GM21737 (cell line): Measurements from ENCODE around the gene LRPAP1.
"Not testable (repeated sequence)": the region's sequence is repeated elsewhere in the genome, so short reads cannot be mapped to it uniquely, and the experiment has no call there.

ENCODE experiments used
- ATAC-seq: cut with Tn5 transposase; IDR thresholded peaks from one replicate; pipeline ENCODE4 v1.9.1; 2021; ENCODE audit warnings: mild to moderate bottlenecking, moderate library complexity; ENCODE audit not compliant: unreplicated experiment

Gene LRPAP1, protein sequence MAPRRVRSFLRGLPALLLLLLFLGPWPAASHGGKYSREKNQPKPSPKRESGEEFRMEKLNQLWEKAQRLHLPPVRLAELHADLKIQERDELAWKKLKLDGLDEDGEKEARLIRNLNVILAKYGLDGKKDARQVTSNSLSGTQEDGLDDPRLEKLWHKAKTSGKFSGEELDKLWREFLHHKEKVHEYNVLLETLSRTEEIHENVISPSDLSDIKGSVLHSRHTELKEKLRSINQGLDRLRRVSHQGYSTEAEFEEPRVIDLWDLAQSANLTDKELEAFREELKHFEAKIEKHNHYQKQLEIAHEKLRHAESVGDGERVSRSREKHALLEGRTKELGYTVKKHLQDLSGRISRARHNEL

DNA sequence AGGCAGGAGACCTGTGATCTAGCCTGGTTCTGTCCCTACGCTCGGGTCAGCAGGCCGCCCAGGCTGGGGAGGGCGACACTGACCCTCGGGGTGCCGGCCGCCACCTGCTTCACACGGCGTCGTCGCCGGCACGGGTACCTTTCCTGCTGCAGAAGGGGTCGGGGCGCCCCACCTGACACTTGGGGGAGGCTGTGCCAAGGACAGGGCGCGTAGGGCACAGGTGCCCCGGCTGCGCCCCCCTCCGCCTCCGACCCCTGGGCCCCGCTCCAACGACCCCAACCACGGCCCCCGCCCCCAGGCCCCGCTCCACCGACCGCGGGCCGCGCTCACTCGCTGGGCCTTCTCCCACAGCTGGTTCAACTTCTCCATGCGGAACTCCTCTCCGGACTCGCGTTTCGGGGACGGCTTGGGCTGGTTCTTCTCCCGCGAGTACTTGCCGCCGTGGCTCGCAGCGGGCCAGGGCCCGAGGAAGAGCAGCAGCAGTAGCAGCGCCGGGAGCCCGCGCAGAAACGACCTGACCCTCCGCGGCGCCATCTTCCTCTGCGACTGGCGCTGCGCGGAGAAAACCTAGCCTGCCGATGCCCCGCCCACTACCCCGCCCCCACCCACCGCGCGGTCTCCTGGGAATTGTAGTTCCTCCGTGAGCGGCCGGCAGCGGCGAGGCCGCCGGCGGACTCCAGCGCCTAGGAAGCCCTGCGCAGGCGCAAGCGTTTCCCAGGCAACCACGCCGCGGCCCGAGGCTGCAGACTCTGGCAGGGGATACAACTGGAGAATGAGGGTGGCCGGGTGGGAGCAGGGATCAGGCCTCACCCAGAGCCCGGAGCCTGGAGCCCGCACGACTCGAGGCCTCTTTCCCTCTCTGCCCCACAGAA, at the start of gene LRPAP1:
Gene LRPAP1 (minus strand): TSS at position 544 of the 872 bp plus-strand sequence. CDS start 10 bp downstream, at position 534.
- peak; percentile 72 for ATAC-seq

DNA sequence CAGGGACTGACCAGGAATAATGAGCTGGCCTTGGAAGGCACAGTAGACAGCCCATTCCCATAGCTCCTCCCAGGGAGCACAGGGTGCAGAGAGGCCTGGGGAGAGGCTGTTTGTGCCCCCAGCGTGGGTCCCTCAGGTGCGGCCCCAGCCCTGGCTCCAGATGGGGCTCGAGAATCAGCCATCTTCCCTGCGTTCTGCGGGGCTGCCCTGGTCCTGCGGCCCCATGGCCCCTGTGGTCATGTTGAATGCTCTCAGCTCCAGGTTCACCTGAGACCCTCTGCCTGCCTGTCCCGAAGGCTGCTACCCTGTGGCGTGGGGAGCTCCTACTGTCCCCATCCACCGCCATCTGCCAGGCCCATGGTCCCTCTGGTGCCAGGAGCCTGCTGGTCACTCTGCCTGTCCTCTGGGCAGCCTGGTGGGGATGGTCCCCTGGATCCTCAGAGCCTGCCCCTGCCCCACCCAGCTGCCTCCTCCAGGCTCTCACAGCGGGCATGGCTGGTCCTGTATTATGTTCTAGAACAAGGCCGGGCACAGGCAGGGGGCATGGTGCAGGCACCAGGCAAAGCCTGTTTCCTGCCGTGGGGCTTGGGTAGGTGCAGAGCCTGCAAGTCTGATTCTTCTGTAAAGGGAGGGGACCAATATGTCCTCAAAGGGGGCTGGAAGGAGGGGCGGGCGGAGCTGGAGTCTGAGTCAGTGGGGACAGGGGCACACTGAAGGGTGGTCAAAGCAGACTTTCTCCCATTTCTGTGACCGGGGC, 49.3 kb upstream of the LRPAP1 start:
- ATAC-seq, result not testable (repeated sequence)

DNA sequence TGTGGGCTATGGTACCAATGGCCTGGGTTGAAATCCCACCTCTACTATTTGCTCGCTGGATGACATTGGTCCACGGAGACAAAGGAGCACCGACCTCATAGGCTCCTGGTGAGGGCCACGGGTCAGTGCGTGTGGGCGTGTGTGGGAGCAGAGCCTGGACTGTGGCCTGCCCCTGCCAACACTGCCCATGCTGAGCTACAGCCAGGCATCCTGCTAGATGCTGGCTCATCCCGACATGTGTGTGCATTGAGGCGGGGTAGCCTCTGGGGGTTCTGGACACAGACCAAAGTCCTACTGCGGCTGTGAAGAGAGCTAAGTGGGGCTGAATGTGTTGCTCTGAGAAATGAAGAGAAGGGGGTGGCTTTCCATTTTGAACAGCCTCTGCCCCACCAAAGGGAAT, 48.6 kb upstream of the LRPAP1 start:
- not testable (repeated sequence) for ATAC-seq

DNA sequence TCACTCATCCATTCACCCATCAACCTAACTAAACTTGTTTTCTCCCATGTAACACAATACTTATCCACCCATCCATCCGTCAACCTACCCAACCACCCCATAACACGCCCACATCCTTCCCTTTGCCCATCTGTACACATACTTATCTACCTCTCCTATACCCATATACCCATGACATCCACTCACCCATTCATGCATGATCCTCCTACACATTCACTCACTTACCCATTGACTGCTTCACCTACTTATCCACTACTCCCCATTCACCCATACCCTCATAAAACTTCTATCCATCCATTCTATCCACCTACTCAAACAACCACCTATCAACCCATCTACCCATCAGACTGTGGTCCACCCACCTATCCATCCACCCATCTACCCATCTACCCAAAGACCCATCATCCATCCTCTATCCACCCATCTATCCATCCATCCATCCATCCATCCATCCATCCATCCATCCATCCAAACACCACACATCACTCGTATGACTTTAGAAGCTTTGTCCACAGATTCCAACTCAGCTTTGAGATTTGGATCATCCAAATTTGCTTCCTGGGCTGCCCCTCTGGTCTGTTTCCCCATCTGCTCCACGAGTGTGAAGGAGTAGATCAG, 46.4 kb upstream of the LRPAP1 start:
- not testable (repeated sequence) for ATAC-seq

- not testable (repeated sequence) for ATAC-seq
Observed at GRCh38 chr4:3578052-3578451, 45.8 kb upstream of the LRPAP1 start.

- ATAC-seq, result not testable (repeated sequence)
Observed at GRCh38 chr4:3577208-3577892, 45.1 kb upstream of the LRPAP1 start.

- ATAC-seq, result not testable (repeated sequence)
Observed at GRCh38 chr4:3576533-3577207, 44.4 kb upstream of the LRPAP1 start.

DNA sequence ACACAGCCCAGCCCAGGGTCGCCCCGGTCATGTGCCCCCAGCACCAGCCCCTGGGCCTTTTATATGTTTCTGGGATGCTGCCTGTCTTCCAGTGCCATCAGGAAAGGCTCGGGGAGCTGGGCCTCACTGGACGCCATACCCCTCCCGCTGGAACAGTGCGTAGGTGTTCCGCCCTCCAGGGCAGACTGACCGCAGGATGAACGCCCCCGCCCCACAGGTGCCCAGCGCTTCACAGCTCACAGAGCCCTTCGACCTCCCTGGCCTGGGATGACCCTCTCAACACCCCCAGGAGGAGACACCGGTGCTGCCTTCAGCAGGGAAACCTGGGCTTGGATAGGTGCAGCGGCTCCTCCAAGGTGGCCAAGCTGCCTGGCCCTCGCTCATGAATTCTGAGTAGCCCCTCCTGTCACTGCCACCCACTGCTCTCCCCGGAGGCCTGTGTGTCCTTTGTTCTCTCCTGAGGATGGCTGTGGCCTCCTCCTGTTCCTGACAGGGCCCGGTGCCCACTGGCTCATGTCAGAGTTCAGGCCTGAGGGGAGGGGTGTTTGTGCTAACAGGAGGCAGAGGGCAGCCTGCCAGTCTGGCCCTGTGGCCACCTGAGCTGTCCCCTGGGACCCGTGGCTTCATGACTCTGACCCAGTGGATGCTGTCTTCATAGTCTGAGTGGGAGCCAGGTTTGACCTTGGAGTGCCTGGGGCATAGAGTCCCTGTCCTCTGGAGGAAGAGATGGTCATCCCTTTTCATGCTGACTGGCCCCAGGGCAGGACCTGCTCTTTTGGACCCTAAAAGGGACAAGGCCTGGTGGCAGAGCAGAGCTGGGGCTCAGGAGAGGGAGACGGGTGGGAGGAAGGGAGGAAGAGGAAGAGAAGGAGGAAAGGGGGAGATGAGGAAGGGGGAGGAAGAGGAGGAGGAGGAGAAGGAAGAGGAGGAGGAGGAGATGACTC, 43.5 kb upstream of the LRPAP1 start:
- not testable (repeated sequence) for ATAC-seq

DNA sequence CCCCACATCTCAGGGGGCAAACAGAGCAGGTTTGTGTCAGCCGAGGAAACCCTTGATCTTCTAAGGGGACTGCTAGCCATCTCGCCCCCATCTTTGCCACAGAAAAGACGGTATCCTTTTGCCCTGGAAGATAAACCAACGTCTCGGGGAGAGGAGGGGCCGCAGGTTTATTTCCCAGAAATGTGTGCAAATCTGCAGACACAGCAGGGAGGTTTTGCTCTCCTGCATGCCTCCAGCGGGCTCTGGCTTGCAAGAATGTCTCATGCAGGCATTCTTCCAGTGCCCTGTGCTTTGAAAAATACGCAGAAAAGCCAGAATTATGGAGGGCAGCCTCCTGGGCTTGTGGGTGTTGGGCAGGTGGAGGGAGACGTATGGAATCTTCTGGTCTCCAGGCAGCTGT, 42.6 kb upstream of the LRPAP1 start:
- ATAC-seq, result not testable (repeated sequence)

DNA sequence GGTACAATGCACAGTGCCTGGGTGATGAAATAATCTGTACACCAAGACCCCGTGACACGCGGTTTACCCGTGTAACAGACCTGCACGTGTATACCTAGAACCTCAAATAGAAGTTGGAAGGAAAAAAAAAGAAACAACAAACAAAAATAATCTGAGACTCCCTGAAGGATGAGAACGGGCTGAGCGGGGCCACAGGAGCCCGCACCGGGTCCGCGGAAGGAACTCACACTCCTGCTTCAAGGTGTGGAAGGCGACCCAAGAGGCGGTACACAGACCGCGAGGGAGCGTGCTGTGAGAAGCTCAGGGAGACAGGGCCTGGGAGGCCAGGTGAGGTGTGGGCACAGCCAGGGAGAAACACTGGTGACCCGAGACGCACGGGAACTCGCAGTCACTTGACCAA, 42.1 kb upstream of the LRPAP1 start:
- ATAC-seq, result not testable (repeated sequence)

GRCh38 chr4:3573131-3573530, 40.9 kb upstream of the LRPAP1 start:
- ATAC-seq, result no peak

- ATAC-seq, result no peak
Observed at GRCh38 chr4:3572363-3572762, 40.1 kb upstream of the LRPAP1 start.

GRCh38 chr4:3571921-3572320, 39.7 kb upstream of the LRPAP1 start:
- ATAC-seq, result no peak

GRCh38 chr4:3570923-3571322, 38.7 kb upstream of the LRPAP1 start:
- not testable (repeated sequence) for ATAC-seq

DNA sequence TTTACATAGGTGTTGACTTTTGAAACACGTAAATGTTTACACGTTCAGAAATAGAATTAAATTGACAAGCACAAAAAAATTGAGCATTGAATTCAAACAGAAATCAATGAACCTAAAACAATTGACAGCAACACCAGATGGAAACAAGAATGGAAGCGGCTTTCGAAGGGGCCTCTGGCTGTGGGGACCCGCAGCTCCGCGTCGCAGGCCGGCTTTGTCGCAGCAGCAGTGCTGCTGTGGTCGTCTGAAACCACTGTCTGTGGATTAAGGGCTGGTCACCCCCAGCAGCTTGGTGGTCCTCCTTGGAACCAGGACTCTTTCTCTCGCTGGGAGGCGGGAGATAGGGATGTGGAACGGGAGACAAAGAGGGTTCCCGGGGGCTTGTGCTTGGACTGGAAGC, 37.4 kb upstream of the LRPAP1 start:
- not testable (repeated sequence) for ATAC-seq

DNA sequence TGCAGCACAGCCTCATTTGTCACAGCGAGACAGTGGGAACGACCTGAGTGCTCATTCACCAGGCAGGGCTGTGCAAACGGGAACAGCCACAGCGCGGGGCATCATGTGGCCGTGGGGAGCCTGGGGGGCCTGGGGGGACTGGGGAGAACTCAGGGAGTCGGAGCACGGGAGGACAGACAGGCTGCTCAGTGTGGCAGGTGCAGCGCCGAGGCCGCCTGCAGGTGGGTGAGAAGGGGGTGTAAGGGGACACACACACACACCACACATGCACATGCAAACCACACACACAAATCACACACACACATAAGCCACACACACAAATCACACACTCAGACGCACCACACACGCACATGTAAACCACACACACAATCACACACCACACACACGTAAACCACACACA, 34.5 kb upstream of the LRPAP1 start:
- ATAC-seq, result not testable (repeated sequence)

- ATAC-seq, result not testable (repeated sequence)
Observed at GRCh38 chr4:3566301-3566700, 34.1 kb upstream of the LRPAP1 start.

DNA sequence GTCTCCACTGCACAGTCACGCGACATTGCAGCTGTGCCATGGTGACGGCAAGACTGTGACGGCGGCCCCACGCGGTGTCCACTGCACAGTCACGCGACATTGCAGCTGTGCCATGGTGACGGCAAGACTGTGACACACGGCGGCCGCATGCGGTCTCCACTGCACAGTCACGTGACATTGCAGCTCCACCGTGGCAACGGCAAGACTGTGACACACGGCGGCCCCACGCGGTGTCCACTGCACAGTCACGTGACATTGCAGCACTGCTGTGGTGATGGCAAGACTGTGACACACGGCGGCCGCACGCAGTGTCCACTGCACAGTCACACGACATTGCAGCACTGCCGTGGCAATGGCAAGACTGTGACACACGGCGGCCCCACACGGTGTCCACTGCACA, 32.7 kb upstream of the LRPAP1 start:
- not testable (repeated sequence) for ATAC-seq
